K562 (cell line): ENCODE data around the gene NEURL4. TPM values are rescaled to one million over a fixed set of nuclear protein-coding genes. Genes with fewer than 3 reads are reported as not detected.

Experiments
- ARID2 ChIP-seq: fragments of 450-650 bp; IDR thresholded peaks from 2 replicates; pipeline ENCODE4 v1.6.1; 2017; ENCODE audit warnings: antibody characterized with exemption, mild to moderate bottlenecking
- ASH1L ChIP-seq: fragments of 450-650 bp; IDR thresholded peaks from 2 replicates; pipeline ENCODE4 v1.6.1; 2018; ENCODE audit warnings: borderline replicate concordance, mild to moderate bottlenecking, low read depth; ENCODE audit not compliant: partially characterized antibody
- BCL6 ChIP-seq: fragments of 250-450 bp; sonication (Bioruptor Pico); IDR thresholded peaks from 2 replicates; pipeline ENCODE4 v1.4.0; 2020
- CBFA2T2 ChIP-seq: fragments of 450-650 bp; conservative IDR thresholded peaks from 2 replicates; pipeline ENCODE4 v1.6.1; 2017; ENCODE audit warnings: mild to moderate bottlenecking
- CC2D1A ChIP-seq: fragments of 450-650 bp; IDR thresholded peaks from 2 replicates; pipeline ENCODE4 v1.6.1; 2017; ENCODE audit warnings: mild to moderate bottlenecking
- CGGBP1 ChIP-seq: fragments of 250-450 bp; sonication (Bioruptor Pico); IDR thresholded peaks from 2 replicates; pipeline ENCODE4 v1.9.0; 2021; ENCODE audit warnings: mild to moderate bottlenecking
- CREBBP ChIP-seq: IDR thresholded peaks from one replicate; pipeline ENCODE4 v1.6.1; 2012; ENCODE audit warnings: low read depth, mild to moderate bottlenecking, control low read depth, inconsistent platforms, low read length
- EHMT2 ChIP-seq: fragments of 450-650 bp; IDR thresholded peaks from 2 replicates; pipeline ENCODE4 v1.6.1; 2018; ENCODE audit warnings: antibody characterized with exemption
- ETV1 ChIP-seq: fragments of 450-650 bp; conservative IDR thresholded peaks from 2 replicates; pipeline ENCODE4 v1.6.1; 2016; ENCODE audit warnings: missing genetic modification characterization, control low read depth, low read depth, missing compliant biosample characterization
- FOXK2 ChIP-seq, 2 experiments: fragments of 450-650 bp; IDR thresholded peaks in 1 of 2; conservative IDR thresholded peaks in 1 of 2; 2 replicates each; pipeline ENCODE4 v1.6.1; 2016; ENCODE audit warnings: low read depth in 2 of 2, mild to moderate bottlenecking in 1 of 2
- HNRNPK ChIP-seq: fragments of 200-400 bp; formaldehyde crosslinking; IDR thresholded peaks from one replicate; pipeline ENCODE4 v1.6.1; 2018; ENCODE audit warnings: mild to moderate bottlenecking, low read depth, low read length; ENCODE audit not compliant: poor library complexity, severe bottlenecking
- ILK ChIP-seq: fragments of 450-650 bp; IDR thresholded peaks from 2 replicates; pipeline ENCODE4 v1.6.1; 2016; ENCODE audit warnings: missing genetic modification characterization, low read depth, mild to moderate bottlenecking, missing compliant biosample characterization, moderate library complexity, borderline replicate concordance
- KDM2B ChIP-seq: fragments of 250-450 bp; sonication (Bioruptor Pico); IDR thresholded peaks from 2 replicates; pipeline ENCODE4 v1.8.0; 2021; ENCODE audit warnings: mild to moderate bottlenecking, moderate library complexity
- KDM4B ChIP-seq, 2 experiments: fragments of 450-650 bp in 1 of 2; sonication (generic) in 1 of 2; IDR thresholded peaks; 2 replicates each; pipeline ENCODE4 v1.6.1; 2016 to 2017; ENCODE audit warnings: borderline replicate concordance in 2 of 2, antibody characterized with exemption in 1 of 2, low read depth in 1 of 2, mild to moderate bottlenecking in 1 of 2
- MAZ ChIP-seq, 2 experiments: fragments of 450-650 bp in 1 of 2; sonication (generic) in 1 of 2; formaldehyde crosslinking; IDR thresholded peaks in 1 of 2; conservative IDR thresholded peaks in 1 of 2; 2 replicates each; pipeline versions ENCODE4 v1.4.0 to v1.5.0; 2020; ENCODE audit warnings: mild to moderate bottlenecking in 1 of 2, missing genetic modification reagents in 1 of 2
- MYC ChIP-seq, 2 experiments: fragments of 250-450 bp in 1 of 2; sonication (Bioruptor Pico) in 1 of 2; IDR thresholded peaks; 2 replicates each; pipeline versions ENCODE4 v1.5.1 to v1.6.1; 2012 to 2021; ENCODE audit warnings: low read depth in 2 of 2, borderline replicate concordance in 1 of 2, improper control_type of control experiment in 1 of 2, low read length in 1 of 2, mild to moderate bottlenecking in 1 of 2, moderate library complexity in 1 of 2
- POLR2AphosphoS5 ChIP-seq: IDR thresholded peaks from 2 replicates; pipeline ENCODE4 v1.6.1; 2011; ENCODE audit warnings: mild to moderate bottlenecking, low read depth, low read length, moderate library complexity; ENCODE audit not compliant: control insufficient read depth, insufficient read depth
- RBBP5 ChIP-seq: fragments of 200-600 bp; sonication (generic); IDR thresholded peaks from 2 replicates; pipeline ENCODE4 v1.6.1; 2012; ENCODE audit warnings: borderline replicate concordance, mild to moderate bottlenecking, low read length, control low read depth, inconsistent platforms; ENCODE audit not compliant: insufficient read depth, poor library complexity, severe bottlenecking
- RBM15 ChIP-seq: fragments of 200-400 bp; formaldehyde crosslinking; IDR thresholded peaks from 2 replicates; pipeline ENCODE4 v1.6.1; 2018; ENCODE audit warnings: mild to moderate bottlenecking, low read length, moderate library complexity; ENCODE audit not compliant: insufficient read depth
- ZBTB2 ChIP-seq: fragments of 450-650 bp; IDR thresholded peaks from 2 replicates; pipeline ENCODE4 v1.6.1; 2016; ENCODE audit warnings: antibody characterized with exemption
- ZNF184 ChIP-seq: sonication (generic); formaldehyde crosslinking; IDR thresholded peaks from 2 replicates; pipeline ENCODE4 v1.5.0; 2020; ENCODE audit warnings: missing genetic modification reagents
- polyA plus RNA-seq, 8 experiments: library from polyadenylated mRNA; depleted of rRNA in 4 of 8; stranded (reverse) in 5 of 8; unstranded in 3 of 8; fragments of >200 nt; fragmentation: Nextera tagmentation in 2 of 8; fragmentation: Illumina TruSeq in 1 of 8; extraction: Ambion mirVana in 2 of 8; extraction: Trizol in 1 of 8; gene quantifications; 2 replicates each; pipeline versions ENCODE4 v1.2.1 to v1.2.3, GENCODE V29; 2011 to 2014; ENCODE audit warnings: inconsistent platforms in 1 of 8, missing spikeins in 1 of 8
- total RNA-seq, 7 experiments: library from RNA; depleted of rRNA in 6 of 7; stranded (reverse); fragments of >200 nt in 6 of 7; fragmentation: Illumina TruSeq in 2 of 7; extraction: Trizol in 2 of 7; gene quantifications; 2 replicates each; pipeline versions ENCODE4 v1.2.1 to v1.2.3, GENCODE V29; 2011 to 2021; ENCODE audit warnings: low replicate concordance in 1 of 7

NEURL4 gene
- total and polyA plus RNA-seq, 9 of the 15 experiments (the other 6 are each of a cell fraction or from before 2014, with no cell fraction given), result 0.08 to 37.4 (median 11.5) TPM

GRCh38 chr17:7356072-7356549, 27.0 kb upstream of the NEURL4 start (continued):
- TF ChIP-seq KDM2B (CRISPR knock-in tag) (no peak), CBFA2T2 (no peak), RBM15 (no peak), MYC (IDR thresholded peaks at IDR 0.05; ENCODE audit: low read depth, low read length) (peak; percentile 35; the same call in 1 of the 2 replicates), MYC (CRISPR knock-in tag; IDR thresholded peaks at IDR 0.05; ENCODE audit: borderline replicate concordance, low read depth) (no peak), BCL6 (CRISPR knock-in tag) (no peak), HNRNPK (no peak), FOXK2 (conservative IDR thresholded peaks at IDR 0.05 in 1 of 2, IDR thresholded peaks at IDR 0.05 in 1 of 2; ENCODE audit: low read depth in 2 of 2) (no peak), RBBP5 (no peak), CC2D1A (0 out of 2 replicates have a peak, but pooled peaks have one; percentile 46), ARID2 (peak; percentile 9; the same call in 1 of the 2 replicates), ZNF184 (no peak), ZBTB2 (no peak), KDM4B (IDR thresholded peaks at IDR 0.05; ENCODE audit: borderline replicate concordance in 2 of 2, low read depth in 1 of 2) (peak in 1 of 2 experiments; percentile 62; a peak in 1 of 4 replicates), ETV1 (no peak; the same call in 1 of the 2 replicates), CREBBP (no peak), MAZ (CRISPR knock-in tag; conservative IDR thresholded peaks at IDR 0.05 in 1 of 2, IDR thresholded peaks at IDR 0.05 in 1 of 2) (peak; percentile 69 to 77), CGGBP1 (CRISPR knock-in tag) (no peak), ASH1L (no peak), POLR2AphosphoS5 (no peak), ILK (tag) (no peak), EHMT2 (no peak)
